ENCODE results near the gene ZNF709.
"Not testable (repeated sequence)": the region's sequence is repeated elsewhere in the genome, so short reads cannot be mapped to it uniquely, and the experiment has no call there.

ZNF709 gene

DNA sequence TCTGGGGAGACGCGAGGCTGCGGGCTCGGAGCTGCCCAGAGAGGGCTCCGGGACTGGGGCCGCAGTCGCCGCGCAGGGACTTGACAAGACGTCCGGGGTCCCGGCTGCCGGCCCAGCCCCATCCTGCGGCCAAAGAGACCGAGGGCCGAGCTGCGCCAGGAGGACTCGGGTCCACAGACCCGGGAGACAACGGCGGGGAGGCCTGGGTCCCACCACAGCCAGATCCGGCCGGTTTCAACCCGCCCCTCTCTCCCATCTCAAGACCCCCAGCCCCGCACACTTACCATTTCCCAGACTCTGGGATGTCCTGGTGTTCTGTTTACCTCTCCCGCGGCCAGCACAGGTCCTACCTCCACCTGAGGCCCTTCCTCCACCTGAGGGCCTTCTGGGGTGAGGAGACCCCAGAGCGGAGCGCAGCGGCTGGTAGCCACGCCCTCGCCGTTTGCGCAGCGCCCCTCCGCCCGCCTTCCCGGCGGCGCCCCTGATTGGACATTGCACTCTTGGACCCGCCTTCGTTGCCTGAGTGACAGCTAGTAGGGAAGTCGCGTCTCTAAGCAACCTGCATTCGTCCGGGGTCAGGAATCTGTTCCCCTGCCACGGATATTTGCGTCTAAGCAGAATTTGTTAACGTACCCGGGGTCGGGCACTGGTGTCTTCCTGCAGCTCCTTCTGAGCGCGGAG lies at the start of gene ZNF709:
Gene ZNF709, minus strand, starts transcription at position 446 of the 681 bp plus-strand sequence. Its CDS starts 159 bp downstream, at position 287.
- DNase-seq (ENCODE audit: low read depth) = peak; percentile 80

DNA sequence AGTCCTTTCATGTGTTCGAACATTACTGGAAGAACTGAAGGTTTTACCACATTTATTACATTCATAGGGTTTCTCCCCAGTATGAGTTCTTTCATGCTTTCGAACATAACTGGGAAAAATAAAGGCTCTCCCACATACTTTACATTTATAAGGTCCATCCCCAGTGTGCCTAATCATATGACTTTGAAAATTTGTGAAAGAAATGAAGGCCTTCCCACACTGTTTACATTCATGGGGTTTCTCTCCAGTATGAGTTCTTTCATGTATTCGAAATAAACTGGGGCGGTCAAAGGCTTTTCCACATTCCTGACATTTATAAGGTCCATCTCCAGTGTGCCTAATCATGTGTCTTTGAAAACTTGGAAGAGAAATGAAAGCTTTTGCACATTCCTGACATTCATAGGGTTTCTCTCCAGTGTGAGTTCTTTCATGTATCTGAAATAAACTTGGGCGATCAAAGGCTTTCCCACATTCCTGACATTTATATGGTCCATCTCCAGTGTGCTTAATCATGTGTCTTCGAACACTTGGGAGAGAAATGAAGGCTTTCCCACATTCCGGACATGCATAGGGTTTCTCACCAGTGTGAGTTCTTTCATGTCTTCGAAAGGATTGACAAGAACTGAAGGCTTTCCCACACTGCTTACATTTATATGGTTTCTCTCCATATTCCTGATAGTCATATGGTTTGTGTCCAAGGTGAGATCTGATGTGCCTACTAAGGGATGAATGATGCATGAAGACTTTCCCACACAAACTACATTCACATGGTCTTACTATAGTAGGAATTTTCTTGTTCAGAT lies 42.6 kb upstream of the ZNF709 start:
- no peak for DNase-seq (ENCODE audit: low read depth)

DNA sequence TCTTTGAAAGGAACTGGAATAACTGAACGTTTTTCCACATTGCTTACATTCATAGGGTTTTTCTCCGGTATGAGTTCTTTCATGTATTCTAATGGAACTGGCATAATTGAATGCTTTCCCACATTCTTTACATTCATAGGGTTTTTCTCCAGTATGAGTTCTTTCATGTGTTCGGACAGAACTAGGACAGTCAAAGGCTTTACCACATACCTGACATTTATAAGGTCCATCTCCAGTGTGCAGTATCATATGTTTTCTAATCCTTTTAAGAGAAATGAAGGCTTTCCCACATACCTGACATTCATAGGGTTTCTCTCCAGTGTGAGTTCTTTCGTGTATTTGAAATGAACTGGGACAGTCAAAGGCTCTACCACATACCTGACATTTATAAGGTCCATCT lies 41.9 kb upstream of the ZNF709 start:
- DNase-seq (ENCODE audit: low read depth) = no peak

DNA sequence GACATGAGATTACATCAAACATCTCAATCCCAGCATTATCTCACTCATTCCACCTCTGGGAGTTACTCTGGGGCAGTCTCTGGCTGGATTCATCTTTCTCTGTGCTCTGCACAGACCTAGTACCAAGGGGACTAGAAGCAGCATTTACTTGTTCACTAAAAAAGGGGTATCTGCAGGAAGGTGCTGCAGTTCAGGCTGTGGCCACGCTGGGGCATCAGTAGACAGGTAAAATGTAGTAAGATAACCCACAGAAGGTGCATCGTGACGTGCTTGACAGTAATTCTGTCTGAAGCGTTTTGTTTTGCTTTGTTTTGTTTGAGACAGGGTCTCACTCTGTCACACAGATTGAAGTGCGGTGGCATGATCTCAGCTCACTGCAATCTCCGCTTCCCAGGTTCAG lies 37.4 kb upstream of the ZNF709 start:
- DNase-seq (ENCODE audit: low read depth) = no peak

DNA sequence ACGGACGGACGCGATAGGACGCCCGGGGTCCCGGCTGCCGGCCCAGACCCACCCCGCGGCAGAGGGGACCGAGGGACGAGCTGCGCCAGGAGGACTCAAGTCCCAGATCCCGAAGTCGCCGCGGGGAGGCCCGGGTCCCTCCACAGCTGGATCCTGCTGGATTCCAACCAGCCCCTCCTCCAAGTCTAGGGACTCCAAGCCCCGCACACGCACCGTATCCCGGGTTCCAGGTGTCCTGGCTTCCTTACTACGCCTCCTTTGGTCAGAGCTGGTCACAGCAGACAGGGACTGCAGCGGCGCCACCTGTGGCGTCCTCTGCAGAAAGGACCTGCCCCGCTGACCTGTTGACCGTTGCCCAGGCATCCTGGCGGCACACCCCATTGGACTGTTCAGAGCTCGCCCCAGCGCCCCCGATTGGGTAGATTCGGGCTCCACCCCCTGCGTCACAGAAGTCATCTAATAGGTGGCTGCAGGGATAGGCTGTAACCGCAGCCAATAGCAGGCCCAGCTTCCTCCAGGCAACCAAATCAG lies 29.0 kb upstream of the ZNF709 start:
- no peak for DNase-seq (ENCODE audit: low read depth)

DNA sequence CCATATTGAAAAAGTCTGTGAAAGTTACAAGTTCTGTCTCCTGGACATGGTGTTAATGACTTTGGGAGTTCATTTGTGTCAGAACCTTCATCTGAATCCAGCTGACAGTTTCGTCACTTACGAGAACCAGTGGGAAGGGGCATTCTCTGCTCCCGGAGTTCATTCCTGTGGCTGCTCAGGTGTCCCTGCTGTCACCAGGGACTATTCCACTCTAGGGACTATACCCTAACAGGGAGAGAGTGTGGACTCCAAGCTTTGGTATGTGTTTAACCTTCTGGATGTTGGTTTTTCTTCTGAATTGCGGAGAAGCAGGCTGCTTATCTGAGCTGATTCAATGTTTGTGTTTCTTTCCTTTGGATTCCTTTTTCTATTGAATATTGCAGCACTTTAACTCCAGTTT lies 12.4 kb upstream of the ZNF709 start:
- DNase-seq (ENCODE audit: low read depth) = no peak

DNA sequence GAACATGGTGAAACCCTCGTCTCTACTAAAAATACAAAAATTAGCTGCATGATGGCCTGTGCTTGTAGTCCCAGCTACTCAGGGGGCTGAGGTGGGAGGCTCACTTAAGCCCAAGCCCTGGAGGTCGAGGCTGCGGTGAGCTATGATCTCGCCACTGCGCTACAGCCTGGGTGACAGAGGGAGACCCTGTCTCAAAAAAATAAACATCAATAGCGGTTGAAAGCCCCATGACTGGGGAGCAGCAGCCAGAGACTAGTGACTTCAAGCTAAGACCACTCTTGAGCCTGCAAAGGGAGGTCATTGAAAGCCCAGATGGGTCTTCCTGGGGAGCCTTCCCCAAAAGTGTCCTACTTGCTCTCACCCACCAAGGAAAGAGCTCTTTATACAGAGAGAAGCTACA lies 11.9 kb upstream of the ZNF709 start:
- no peak for DNase-seq (ENCODE audit: low read depth)

DNA sequence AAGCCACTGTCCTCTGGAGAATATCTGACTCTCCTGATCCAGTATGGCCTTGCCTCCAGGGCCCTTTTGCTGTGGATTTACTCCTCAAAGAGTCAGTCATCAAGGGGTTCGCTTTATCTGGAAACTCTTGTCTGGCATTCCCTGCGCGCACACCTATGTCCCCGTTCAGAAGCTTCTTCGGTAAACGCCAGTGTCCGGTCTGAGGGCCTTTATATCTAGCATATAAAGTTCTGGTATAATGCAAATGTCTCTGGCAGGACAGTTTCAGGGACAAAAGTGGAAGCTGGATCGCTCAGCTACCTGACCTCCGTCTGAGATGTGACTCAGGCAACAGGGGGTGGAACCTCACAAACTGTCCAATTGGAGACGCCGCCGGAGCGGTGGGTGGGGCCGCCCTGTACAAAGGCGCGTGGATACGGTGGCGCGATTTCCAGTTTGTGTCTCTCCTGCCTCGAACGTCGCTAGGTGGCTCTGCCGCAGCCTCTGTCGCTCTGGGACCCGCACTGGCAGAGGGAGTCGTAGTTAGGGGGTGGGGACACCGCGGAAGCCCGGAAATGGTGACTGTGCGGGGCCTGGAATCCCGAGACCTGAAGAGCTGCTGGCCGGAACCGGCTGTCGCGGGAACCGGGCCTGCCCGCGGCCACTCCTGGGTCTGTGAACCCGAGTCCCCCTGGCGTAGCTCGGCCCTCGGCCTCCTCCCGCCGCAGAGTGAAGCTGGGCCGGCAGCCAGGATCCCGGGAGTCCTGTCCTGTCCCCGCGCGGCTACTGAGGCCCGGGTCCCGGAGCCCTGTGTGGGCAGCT lies 10.6 kb upstream of the ZNF709 start:
- DNase-seq (ENCODE audit: low read depth) = peak; percentile 85

DNA sequence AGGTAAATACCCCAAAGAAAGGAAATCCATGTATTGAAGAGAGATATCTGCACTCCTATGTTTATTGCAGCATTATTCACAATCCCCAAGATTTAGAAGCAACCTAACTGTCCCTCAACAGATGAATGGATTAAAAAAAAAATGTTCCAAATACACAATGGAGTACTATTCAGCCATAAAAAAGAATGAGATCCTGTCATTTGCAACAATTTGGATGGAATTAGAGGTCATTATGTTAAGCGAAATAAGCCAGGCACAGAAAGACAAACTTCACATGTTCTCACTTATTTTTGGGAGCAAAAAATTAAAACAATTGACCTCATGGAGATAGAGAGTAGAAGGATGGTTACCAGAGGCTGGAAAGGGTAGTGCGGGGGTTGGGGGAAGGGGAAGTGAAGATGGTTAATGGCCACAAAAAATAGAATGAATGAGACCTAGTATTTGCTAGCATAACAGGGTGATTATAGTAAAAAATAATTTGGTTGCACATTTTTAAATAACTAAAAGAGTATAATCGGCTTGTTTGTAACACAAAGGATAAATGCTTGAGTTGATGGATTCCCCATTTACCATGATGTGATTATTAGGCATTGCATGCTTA lies 9.7 kb upstream of the ZNF709 start:
- no peak for DNase-seq (ENCODE audit: low read depth)

DNA sequence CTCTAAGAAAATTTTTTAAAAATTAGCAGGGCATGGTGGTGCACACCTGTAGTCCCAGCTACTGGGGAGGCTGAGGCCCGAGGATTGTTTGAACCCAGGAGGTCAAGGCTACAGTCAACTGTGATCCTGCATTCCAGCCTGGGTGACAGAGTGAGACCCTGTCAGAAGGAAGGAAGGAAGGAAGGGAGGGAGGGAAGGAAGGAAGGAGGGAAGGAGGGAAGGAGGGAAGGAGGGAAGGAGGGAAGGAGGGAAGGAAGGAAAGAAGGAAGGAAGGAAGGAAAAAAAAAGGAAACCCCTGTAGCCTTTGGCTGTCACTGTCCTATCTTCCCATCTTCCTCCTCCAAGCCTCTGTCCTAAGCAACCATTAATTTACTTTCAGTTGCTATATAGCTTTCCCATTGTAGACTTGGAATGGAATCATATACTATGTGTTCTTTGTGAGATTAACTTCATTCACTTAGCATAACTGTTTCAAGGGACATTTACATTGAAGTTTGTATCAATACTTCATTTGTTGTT lies 1.7 kb upstream of the ZNF709 start:
- not testable (repeated sequence) for DNase-seq (ENCODE audit: low read depth)

DNA sequence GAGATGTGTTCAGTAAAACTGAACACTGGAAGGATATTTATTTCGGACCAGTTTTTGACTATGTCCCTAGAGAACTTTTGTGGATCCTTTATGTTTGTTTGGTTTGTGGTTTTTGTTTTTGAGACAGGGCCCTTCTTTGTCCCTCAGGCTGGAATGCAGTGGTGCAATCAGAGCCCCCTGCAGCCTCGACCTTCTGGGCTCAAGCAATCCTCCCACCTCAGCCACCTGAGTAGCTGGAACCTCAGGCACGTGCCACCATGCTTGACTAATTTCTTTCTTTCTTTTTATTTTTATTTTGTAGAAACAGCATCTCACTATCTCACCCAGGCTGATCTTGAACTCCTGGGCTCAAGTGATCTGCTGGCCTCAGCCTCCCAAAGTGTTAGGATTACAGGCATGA lies 955 bp upstream of the ZNF709 start:
- DNase-seq (ENCODE audit: low read depth) = no peak

DNA sequence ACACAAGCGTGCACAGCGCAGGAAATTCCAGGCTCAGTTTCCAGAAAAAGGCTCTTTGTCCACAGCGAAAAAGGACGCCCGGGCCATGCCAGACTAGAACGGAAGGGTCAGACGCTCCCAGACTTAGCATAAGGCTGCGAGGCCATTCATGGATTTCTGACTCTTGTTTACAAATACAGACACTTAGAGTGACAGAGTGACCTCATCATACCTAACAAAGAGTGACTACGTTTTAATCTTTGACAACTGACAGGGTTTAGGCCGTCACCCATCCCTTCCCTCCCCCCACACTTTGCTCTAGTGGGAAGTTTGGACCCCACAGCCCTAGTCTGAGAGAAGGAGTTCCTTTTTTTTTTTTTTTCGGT lies 418 bp upstream of the ZNF709 start:
- no peak for DNase-seq (ENCODE audit: low read depth)

DNA sequence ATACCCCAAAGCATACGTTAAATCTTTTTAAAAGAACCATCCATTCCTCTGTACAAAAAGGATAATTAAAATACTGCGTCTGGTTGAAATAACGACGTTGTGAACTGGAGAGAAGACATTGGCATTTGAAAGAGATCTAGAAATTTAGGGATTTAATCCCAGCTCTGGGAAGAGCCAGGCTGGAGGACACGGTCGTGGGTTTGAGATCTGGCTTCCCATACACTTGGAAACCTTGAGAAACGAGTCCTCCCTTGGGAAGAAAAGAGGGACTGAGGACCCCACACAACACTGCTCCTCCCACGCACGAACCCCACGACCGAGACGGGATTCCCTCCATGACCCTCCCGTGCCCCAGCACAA lies 625 bp downstream of the ZNF709 start:
- no peak for DNase-seq (ENCODE audit: low read depth)

DNA sequence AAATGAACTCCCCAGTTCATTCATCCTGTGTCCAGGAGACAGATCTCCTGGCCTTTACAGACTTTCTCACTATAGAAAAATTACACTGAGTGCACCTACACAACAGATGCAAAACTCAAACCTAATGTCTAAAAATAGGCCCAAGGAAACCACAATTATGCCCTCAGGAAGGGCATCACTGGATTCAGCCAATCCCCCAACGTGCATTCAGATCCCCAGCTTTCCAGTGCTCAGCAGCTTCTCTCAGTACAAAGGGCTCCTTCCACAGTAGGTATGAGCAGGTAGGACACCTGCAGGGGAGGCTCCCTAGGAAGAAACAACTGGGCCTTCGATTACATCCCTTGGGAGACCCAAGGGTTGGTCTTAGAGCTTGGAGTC lies 2.1 kb downstream of the ZNF709 start:
- no peak for DNase-seq (ENCODE audit: low read depth)

DNA sequence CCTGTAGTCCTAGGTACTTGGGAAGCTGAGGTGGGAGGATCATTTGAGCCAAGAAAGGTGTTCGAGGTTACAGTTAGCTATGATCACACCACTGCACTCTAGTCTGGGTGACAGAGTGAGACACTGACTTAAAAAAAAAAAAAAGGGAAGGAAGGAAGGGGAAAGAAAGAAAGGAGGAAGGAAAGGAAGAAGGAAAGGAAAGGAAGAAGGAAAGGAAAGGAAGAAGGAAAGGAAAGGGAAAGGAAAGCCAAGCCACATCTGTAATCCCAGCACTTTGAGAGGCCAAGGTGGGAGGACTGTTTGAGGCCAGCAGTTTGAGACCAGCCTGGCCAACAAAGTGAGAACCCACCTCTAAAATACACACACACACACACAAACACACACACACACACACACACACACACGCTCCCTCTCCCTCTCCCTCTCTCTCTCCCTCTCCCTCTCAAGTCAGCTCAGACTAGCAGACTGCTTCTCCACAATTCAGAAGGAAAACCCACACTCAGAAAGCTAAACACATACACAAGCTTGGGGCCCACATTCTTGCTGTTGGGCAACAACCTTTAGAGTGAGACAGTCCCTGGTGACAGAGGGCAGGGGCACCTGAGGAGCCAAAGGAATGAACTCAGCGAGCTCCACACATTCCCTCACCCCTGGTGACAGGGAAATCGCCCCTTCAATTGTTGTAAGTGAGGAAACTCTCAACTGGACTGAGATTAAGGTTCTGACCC lies 2.7 kb downstream of the ZNF709 start:
- DNase-seq (ENCODE audit: low read depth) = no peak

DNA sequence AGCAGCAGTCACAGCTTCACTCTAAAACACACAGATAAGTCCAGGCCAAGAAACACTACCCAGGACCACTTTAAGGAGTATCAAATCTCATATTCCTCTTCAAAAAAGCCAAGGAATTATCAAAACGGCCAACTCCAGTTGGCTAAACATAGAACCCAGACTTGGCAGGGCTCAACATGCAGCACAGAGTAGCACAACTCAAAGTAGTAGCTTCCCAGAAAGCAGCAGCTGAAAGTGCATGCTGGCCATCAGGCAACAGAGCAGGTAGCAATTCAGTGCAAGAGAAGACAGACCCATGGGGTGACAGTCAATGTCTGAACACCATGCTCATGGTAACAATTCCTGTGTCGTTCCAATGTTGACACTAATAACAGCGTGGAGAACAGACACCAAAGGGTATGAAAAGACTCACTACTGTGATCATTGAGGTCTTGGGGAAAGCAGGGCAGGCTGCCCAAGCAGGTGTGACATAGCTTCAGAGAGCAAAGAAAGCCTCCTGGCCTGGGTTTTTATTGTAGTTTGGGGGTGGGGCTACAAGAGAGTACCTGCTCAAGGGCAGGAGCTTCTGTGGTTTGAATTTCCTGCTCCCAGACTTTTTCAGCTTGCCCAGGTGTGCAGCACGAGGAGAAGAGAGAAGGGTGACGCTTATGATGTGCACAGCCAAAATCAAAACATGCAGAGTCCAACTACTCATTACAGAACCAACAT lies 6.2 kb downstream of the ZNF709 start:
- DNase-seq (ENCODE audit: low read depth) = no peak

DNA sequence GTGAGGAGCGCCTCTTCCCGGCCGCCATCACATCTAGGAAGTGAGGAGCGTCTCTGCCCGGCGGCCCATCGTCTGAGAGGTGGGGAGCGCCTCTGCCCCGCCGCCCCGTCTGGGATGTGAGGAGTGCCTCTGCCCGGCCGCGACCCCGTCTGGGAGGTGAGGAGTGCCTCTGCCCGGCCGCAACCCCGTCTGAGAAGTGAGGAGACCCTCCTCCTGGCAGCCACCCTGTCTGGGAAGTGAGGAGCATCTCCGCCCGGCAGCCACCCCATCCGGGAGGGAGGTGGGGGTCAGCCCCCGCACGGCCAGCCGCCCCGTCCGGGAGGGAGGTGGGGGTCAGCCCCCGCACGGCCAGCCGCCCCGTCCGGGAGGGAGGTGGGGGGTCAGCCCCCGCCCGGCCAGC lies 17.0 kb downstream of the ZNF709 start:
- DNase-seq (ENCODE audit: low read depth) = not testable (repeated sequence)

DNA sequence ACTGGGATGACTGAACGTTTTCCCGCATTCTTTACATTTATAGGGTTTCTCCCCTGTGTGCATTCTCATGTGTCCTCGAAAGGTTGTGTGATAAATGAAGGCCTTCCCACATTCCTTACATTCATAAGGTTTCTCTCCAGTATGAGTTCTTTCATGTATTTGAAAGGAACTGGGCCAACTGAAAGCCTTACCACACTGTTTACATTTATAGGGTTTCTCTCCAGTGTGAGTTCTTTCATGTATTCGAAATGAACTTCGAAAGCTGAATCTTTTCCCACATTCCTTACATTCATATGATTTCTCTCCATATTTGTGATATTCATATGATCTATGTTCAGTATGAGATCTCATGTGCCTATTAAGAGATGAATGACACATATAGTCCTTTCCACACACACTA lies 19.4 kb downstream of the ZNF709 start:
- DNase-seq (ENCODE audit: low read depth) = no peak

DNA sequence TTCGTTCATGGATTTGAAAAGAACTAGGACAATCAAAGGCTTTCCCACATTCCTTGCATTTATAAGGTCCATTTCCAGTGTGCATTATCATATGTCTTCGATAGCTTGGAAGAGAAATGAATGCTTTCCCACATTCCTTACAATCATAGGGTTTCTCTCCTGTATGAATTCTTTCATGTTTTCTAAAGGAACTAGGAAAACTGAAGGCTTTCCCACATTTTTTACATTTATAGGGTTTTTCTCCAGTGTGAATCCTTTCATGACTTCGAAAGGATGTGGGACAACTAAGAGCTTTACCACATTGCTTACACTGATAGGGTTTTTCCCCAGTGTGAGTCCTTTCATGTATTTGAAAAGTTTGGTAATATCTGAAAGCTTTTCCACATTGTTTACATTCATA lies 19.8 kb downstream of the ZNF709 start:
- no peak for DNase-seq (ENCODE audit: low read depth)

DNA sequence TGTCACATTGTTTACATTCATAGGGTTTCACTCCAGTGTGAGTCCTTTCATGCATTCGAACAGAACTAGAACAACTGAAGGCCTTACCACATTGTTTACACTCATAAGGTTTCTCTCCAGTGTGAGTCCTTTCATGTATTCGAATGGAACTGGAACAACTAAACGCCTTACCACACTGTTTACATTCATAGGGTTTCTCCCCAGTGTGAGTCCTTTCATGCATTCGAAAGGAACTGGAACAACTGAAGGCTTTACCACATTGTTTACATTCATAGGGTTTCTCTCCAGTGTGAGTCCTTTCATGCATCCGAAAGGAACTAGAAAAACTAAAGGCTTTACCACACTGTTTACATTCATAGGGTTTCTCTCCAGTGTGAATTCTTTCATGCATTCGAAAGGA lies 20.5 kb downstream of the ZNF709 start:
- DNase-seq (ENCODE audit: low read depth) = not testable (repeated sequence)

DNA sequence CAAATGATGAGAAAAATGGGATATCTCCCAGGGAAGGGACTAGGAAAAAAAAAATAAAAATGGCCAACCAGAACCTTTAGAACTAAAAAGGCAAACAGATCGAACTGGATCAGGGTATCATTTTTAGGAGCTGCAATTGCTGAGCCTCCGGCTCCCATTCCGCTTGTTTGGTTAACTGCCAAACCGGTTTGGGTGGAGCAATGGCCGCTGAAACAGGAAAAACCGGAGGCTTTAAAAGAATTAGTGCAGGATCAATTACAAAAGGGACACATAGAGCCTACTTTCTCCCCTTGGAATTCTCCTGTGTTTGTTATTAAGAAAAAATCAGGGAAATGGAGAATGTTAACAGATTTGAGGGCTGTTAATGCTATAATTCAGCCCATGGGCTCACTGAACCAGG lies 31.1 kb downstream of the ZNF709 start:
- no peak for DNase-seq (ENCODE audit: low read depth)

All from stimulated activated CD8-positive, alpha-beta memory T cell treated with anti-CD3 and anti-CD28 coated beads, Interleukin-12 subunit alpha, Interleukin-12 subunit beta, amount 100 ng/mL, for 4 hours (primary cell).